ENCODE measurements around the gene PCDHA12. TPM values are rescaled to one million over a fixed set of nuclear protein-coding genes. Genes with fewer than 3 reads are reported as not detected.
"Not testable (repeated sequence)": the region's sequence is repeated elsewhere in the genome, so short reads cannot be mapped to it uniquely, and the experiment has no call there.

Gene PCDHA12
- total RNA-seq = under 1 TPM; 0.59 to 0.67 TPM

GRCh38 chr5:140875085-140876065 is at the start of gene PCDHA12:
TSS of gene PCDHA12 (plus strand) at chr5:140875308. CDS start at chr5:140875473, 165 bp downstream.
- TF ChIP-seq CTCF (IDR thresholded peaks at IDR 0.05) = no peak
- no peaks in the 10 kb centered on the region for H3K4me1 ChIP-seq
- no peak within 1 kb of the TSS for H3K27ac ChIP-seq
- H3K9me3 ChIP-seq = peaks cover 0 to 34% of the 10 kb centered on the region in 2 donors
- peak within 1 kb of the TSS in 1 of 2 donors; percentile 7 for H3K4me3 ChIP-seq
- no peak for DNase-seq (ENCODE audit: low spot score)
- H3K27me3 ChIP-seq = no peaks in the 10 kb centered on the region
- no peaks in the 10 kb centered on the region for H3K36me3 ChIP-seq

GRCh38 chr5:140827704-140828361 is 47.3 kb upstream of the PCDHA12 start, which contains the start of gene PCDHA6:
TSS of gene PCDHA6 (plus strand) at chr5:140827960. CDS start at chr5:140828092, 132 bp downstream.
- no peak for TF ChIP-seq CTCF (IDR thresholded peaks at IDR 0.05)
- Histone ChIP-seq H3K36me3 (no peaks in the 10 kb centered on the region), H3K27me3 (peaks cover 0 to 3% of the 10 kb centered on the region in 2 donors), H3K4me3 (peak within 1 kb of the TSS in 1 of 2 donors; percentile 36), H3K9me3 (peaks cover 0 to 55% of the 10 kb centered on the region in 2 donors), H3K27ac (no peak within 1 kb of the TSS), H3K4me1 (no peaks in the 10 kb centered on the region)
- no peak for DNase-seq (ENCODE audit: low spot score)

GRCh38 chr5:140828362-140828737 is 46.8 kb upstream of the PCDHA12 start:
- H3K27me3 ChIP-seq = peaks cover 0 to 3% of the 10 kb centered on the region in 2 donors
- H3K9me3 ChIP-seq = peaks cover 0 to 56% of the 10 kb centered on the region in 2 donors
- TF ChIP-seq CTCF (IDR thresholded peaks at IDR 0.05) = no peak
- H3K4me1 ChIP-seq = no peaks in the 10 kb centered on the region
- no peaks in the 10 kb centered on the region for H3K36me3 ChIP-seq
- H3K27ac ChIP-seq = no peak overlapping the region
- H3K4me3 ChIP-seq = peak overlapping the region in 1 of 2 donors; percentile 36
- no peak for DNase-seq (ENCODE audit: low spot score)

GRCh38 chr5:140829511-140830501 is 45.3 kb upstream of the PCDHA12 start:
- not testable (repeated sequence) for H3K36me3 ChIP-seq; DNase-seq (ENCODE audit: low spot score); H3K4me1 ChIP-seq; H3K4me3 ChIP-seq; H3K27ac ChIP-seq; H3K27me3 ChIP-seq
- peaks cover 0 to 69% of the 10 kb centered on the region in 2 donors for H3K9me3 ChIP-seq

- no peak for DNase-seq (ENCODE audit: low spot score)
- Histone ChIP-seq H3K4me1 (no peaks in the 10 kb centered on the region), H3K27me3 (peaks cover 0 to 3% of the 10 kb centered on the region in 2 donors), H3K9me3 (peaks cover 0 to 55% of the 10 kb centered on the region in 2 donors), H3K36me3 (no peaks in the 10 kb centered on the region), H3K4me3 (peak within 1 kb of the TSS in 1 of 2 donors; percentile 29), H3K27ac (no peak within 1 kb of the TSS)
- peak in 1 of 2 donors; percentile 30 for TF ChIP-seq CTCF (IDR thresholded peaks at IDR 0.05)
Observed at GRCh38 chr5:140833993-140834392, 41.1 kb upstream of the PCDHA12 start, which contains the start of gene PCDHA7. TSS of gene PCDHA7 (plus strand) at chr5:140834269. CDS start at chr5:140834384, 115 bp downstream.

- DNase-seq (ENCODE audit: low spot score); H3K36me3 ChIP-seq; H3K27ac ChIP-seq; H3K27me3 ChIP-seq; H3K4me1 ChIP-seq: not testable (repeated sequence)
- H3K9me3 ChIP-seq = peaks cover 0 to 51% of the 10 kb centered on the region in 2 donors
- peak overlapping the region in 1 of 2 donors; percentile 29 for H3K4me3 ChIP-seq
Observed at GRCh38 chr5:140834439-140835008, 40.6 kb upstream of the PCDHA12 start.

Data from right atrium auricular region (tissue), 2 donors.